IMR-90 (cell line): ENCODE measurements around the gene NLE1. TPM values are rescaled to one million over a fixed set of nuclear protein-coding genes. Genes with fewer than 3 reads are reported as not detected.

ENCODE experiments used
- ATAC-seq: fragments of 200-7000 bp; cut with Tn5 transposase; 2 replicates; pipeline ENCODE4 v1.9.1; 2020; ENCODE audit warnings: low read depth, mild to moderate bottlenecking, moderate library complexity
- BruUV-seq: library from RNA; stranded (reverse); fragments of 400-500 nt; replicated peaks from 2 replicates; lab custom pipeline; 2021; lab: Mats Ljungman, UMichigan
- CTCF ChIA-PET: fragments of 300-600 bp; formaldehyde crosslinking; extraction: SDS; loops from one replicate; lab custom pipeline; 2021; ENCODE audit warnings: antibody characterized with exemption; lab: Yijun Ruan, JAX
- POLR2A ChIA-PET: fragments of 300-600 bp; sonication (Branson Sonifier 250); formaldehyde crosslinking; loops from one replicate; lab custom pipeline; 2022; ENCODE audit warnings: antibody characterized with exemption; ENCODE audit not compliant: unreplicated experiment; lab: Charles Lee
- DNase-seq: peaks from one replicate; pipeline ENCODE4 v3.0.0; 2013
- H2AFZ ChIP-seq: replicated peaks from 2 replicates; pipeline ENCODE3; 2013; ENCODE audit warnings: low read length, mild to moderate bottlenecking; ENCODE audit not compliant: poor library complexity
- H2AK5ac ChIP-seq: 2 replicates; pipeline ENCODE4 v1.6.1; 2013; ENCODE audit warnings: low read depth, low read length, inconsistent platforms
- H2AK9ac ChIP-seq: replicated peaks from 2 replicates; pipeline ENCODE3; 2013; ENCODE audit warnings: mild to moderate bottlenecking, low read depth, low read length, moderate library complexity; ENCODE audit not compliant: poor library complexity
- H2BK120ac ChIP-seq: 2 replicates; pipeline ENCODE4 v1.6.1; 2013; ENCODE audit warnings: low read depth, low read length, inconsistent platforms
- H2BK15ac ChIP-seq: 3 replicates; pipeline ENCODE4 v1.6.1; 2013; ENCODE audit warnings: low read depth, low read length, inconsistent platforms
- H2BK20ac ChIP-seq: 2 replicates; pipeline ENCODE4 v1.6.1; 2013; ENCODE audit warnings: low read depth, mild to moderate bottlenecking, inconsistent platforms, low read length, moderate library complexity
- H2BK5ac ChIP-seq: 2 replicates; pipeline ENCODE4 v1.6.1; 2013; ENCODE audit warnings: mild to moderate bottlenecking, low read depth, low read length, inconsistent platforms; ENCODE audit not compliant: poor library complexity, severe bottlenecking
- H3K14ac ChIP-seq: replicated peaks from 2 replicates; pipeline ENCODE4 v1.6.1; 2013; ENCODE audit warnings: low read depth, low read length, inconsistent platforms
- H3K18ac ChIP-seq: 2 replicates; pipeline ENCODE4 v1.6.1; 2013; ENCODE audit warnings: low read depth, low read length, control low read depth
- H3K23ac ChIP-seq: 2 replicates; pipeline ENCODE4 v1.6.1; 2013; ENCODE audit warnings: low read depth, low read length, inconsistent platforms
- H3K27ac ChIP-seq: 2 replicates; pipeline ENCODE4 v1.5.1; 2013; ENCODE audit warnings: mild to moderate bottlenecking, control low read depth, low read length; ENCODE audit not compliant: insufficient read depth
- H3K27me3 ChIP-seq: 2 replicates; pipeline ENCODE4 v1.6.1; 2013; ENCODE audit warnings: low read length; ENCODE audit not compliant: control insufficient read depth, insufficient read depth
- H3K36me3 ChIP-seq: 2 replicates; pipeline ENCODE4 v1.6.1; 2013; ENCODE audit warnings: low read length, mixed read lengths; ENCODE audit not compliant: control insufficient read depth, insufficient read depth
- H3K4ac ChIP-seq: 2 replicates; pipeline ENCODE4 v1.6.1; 2013; ENCODE audit warnings: low read depth, low read length, inconsistent platforms
- H3K4me1 ChIP-seq: 2 replicates; pipeline ENCODE4 v1.6.1; 2013; ENCODE audit warnings: low read length, mixed read lengths; ENCODE audit not compliant: control insufficient read depth, insufficient read depth
- H3K4me2 ChIP-seq: 2 replicates; pipeline ENCODE4 v1.6.1; 2013; ENCODE audit warnings: low read depth, mild to moderate bottlenecking, control low read depth, low read length, moderate library complexity
- H3K4me3 ChIP-seq: 2 replicates; pipeline ENCODE4 v1.5.1; 2013; ENCODE audit warnings: low read depth, mild to moderate bottlenecking, control low read depth, low read length, moderate library complexity; ENCODE audit not compliant: insufficient read depth
- H3K56ac ChIP-seq: 2 replicates; pipeline ENCODE4 v1.6.1; 2013; ENCODE audit warnings: low read length, inconsistent platforms; ENCODE audit not compliant: insufficient read depth; ENCODE audit errors: extremely low read depth
- H3K79me1 ChIP-seq, 2 experiments: 2 replicates each; pipeline ENCODE4 v1.6.1; 2013; ENCODE audit warnings: low read length in 2 of 2, inconsistent platforms in 1 of 2, low read depth in 1 of 2
- H3K9ac ChIP-seq: 2 replicates; pipeline ENCODE4 v1.6.1; 2013; ENCODE audit warnings: low read depth, low read length, control low read depth
- H3K9me1 ChIP-seq: 2 replicates; pipeline ENCODE4 v1.6.1; 2013; ENCODE audit warnings: low read length, inconsistent platforms; ENCODE audit not compliant: insufficient read depth
- H3K9me3 ChIP-seq: 2 replicates; pipeline ENCODE4 v1.6.1; 2013; ENCODE audit warnings: low read length; ENCODE audit not compliant: control insufficient read depth, insufficient read depth
- H4K20me1 ChIP-seq: 2 replicates; pipeline ENCODE4 v1.6.1; 2013; ENCODE audit warnings: low read length, inconsistent platforms; ENCODE audit not compliant: insufficient read depth
- H4K5ac ChIP-seq: 2 replicates; pipeline ENCODE4 v1.6.1; 2013; ENCODE audit warnings: mild to moderate bottlenecking, low read depth, low read length, control low read depth
- H4K8ac ChIP-seq, 2 experiments: 2 replicates each; pipeline ENCODE4 v1.6.1; 2013; ENCODE audit warnings: low read depth in 2 of 2, low read length in 2 of 2, control low read depth in 1 of 2, inconsistent platforms in 1 of 2
- H4K91ac ChIP-seq: 2 replicates; pipeline ENCODE4 v1.6.1; 2013; ENCODE audit warnings: low read depth, low read length, inconsistent platforms; ENCODE audit not compliant: insufficient read depth
- BHLHE40 ChIP-seq: fragments of 150-350 bp; IDR thresholded peaks from 2 replicates; pipeline ENCODE4 v1.6.1; 2016; ENCODE audit warnings: mild to moderate bottlenecking, low read depth, low read length
- CHD1 ChIP-seq: IDR thresholded peaks from 2 replicates; pipeline ENCODE4 v1.6.1; 2012; ENCODE audit warnings: low read depth, low read length, improper control_type of control experiment
- FOS ChIP-seq: fragments of 150-350 bp; IDR thresholded peaks from 2 replicates; pipeline ENCODE4 v1.6.1; 2016; ENCODE audit warnings: low read depth, low read length
- MAFK ChIP-seq: IDR thresholded peaks from 2 replicates; pipeline ENCODE4 v1.6.1; 2012; ENCODE audit warnings: low read depth, low read length, improper control_type of control experiment
- MAZ ChIP-seq: IDR thresholded peaks from 2 replicates; pipeline ENCODE4 v1.6.1; 2012; ENCODE audit warnings: low read depth, mild to moderate bottlenecking, low read length, improper control_type of control experiment, moderate library complexity, borderline replicate concordance
- MXI1 ChIP-seq: IDR thresholded peaks from 2 replicates; pipeline ENCODE4 v1.6.1; 2012; ENCODE audit warnings: low read depth, mild to moderate bottlenecking, low read length, moderate library complexity, borderline replicate concordance
- NFE2L2 ChIP-seq: fragments of 150-350 bp; IDR thresholded peaks from 2 replicates; pipeline ENCODE4 v1.6.1; 2016; ENCODE audit warnings: low read depth, mild to moderate bottlenecking, low read length
- POLR2A ChIP-seq: IDR thresholded peaks from 2 replicates; pipeline ENCODE4 v1.6.1; 2012; ENCODE audit warnings: mild to moderate bottlenecking, low read depth, low read length
- RAD21 ChIP-seq: IDR thresholded peaks from 2 replicates; pipeline ENCODE4 v1.6.1; 2012; ENCODE audit warnings: low read length, improper control_type of control experiment
- RCOR1 ChIP-seq: IDR thresholded peaks from 2 replicates; pipeline ENCODE4 v1.6.1; 2012; ENCODE audit warnings: mild to moderate bottlenecking, low read length, improper control_type of control experiment; ENCODE audit not compliant: insufficient replicate concordance
- RFX5 ChIP-seq: IDR thresholded peaks from 2 replicates; pipeline ENCODE4 v1.8.0; 2012; ENCODE audit warnings: low read depth, mild to moderate bottlenecking, low read length, moderate library complexity
- SMC3 ChIP-seq: fragments of 150-350 bp; IDR thresholded peaks from 2 replicates; pipeline ENCODE4 v1.6.1; 2016; ENCODE audit warnings: low read depth, mild to moderate bottlenecking, antibody characterized with exemption, low read length, moderate library complexity
- WGBS, 2 experiments: methylation state at CpG; one replicate each; pipeline versions ENCODE4 v1.1.5 to v1.1.7; 2013; ENCODE audit warnings: missing lambda C conversion rate in 2 of 2; ENCODE audit not compliant: insufficient read length in 1 of 2; ENCODE audit errors: extremely low coverage in 2 of 2; 5-methylcytosine and 5-hydroxymethylcytosine counted together
- dilution Hi-C: fragments of 300-500 bp; cut with HindIII; formaldehyde crosslinking; loops from one replicate; pipeline ENCODE4 v1.14.3; 2018; ENCODE audit warnings: low sequenced_read_pairs; ENCODE audit not compliant: unreplicated experiment
- in situ Hi-C: fragments of 300-500 bp; cut with MboI; formaldehyde crosslinking; loops from 3 replicates; pipeline ENCODE4 v1.14.3; 2019; ENCODE audit warnings: low sequenced_read_pairs, inconsistent platforms, mixed read lengths
- intact Hi-C: fragments of 100-400 bp; cut with micrococcal nuclease; formaldehyde crosslinking; loops from 2 replicates; pipeline ENCODE4 v1.10.0; 2022
- polyA plus RNA-seq, 3 experiments: library from polyadenylated mRNA; depleted of rRNA; stranded (reverse); fragments of >200 nt; gene quantifications; 2 replicates each; pipeline ENCODE4 v1.2.3, GENCODE V29; 2012; ENCODE audit warnings: low replicate concordance in 1 of 3
- total RNA-seq: library from RNA; depleted of rRNA; stranded (reverse); fragments of >200 nt; gene quantifications from 2 replicates; pipeline ENCODE4 v1.2.3, GENCODE V29; 2012
- TF ChIP-seq, protein P1 (sequence below): fragments of 150-350 bp; IDR thresholded peaks from 2 replicates; pipeline ENCODE4 v1.6.1; 2017; ENCODE audit warnings: mild to moderate bottlenecking, antibody characterized with exemption, low read length, low read depth
- TF ChIP-seq, protein P2 (sequence below): conservative IDR thresholded peaks from 2 replicates; pipeline ENCODE4 v1.5.1; 2012; ENCODE audit warnings: mild to moderate bottlenecking, low read depth, low read length, improper control_type of control experiment

NLE1 gene
- total and polyA plus RNA-seq, 2 of the 4 experiments (the other 2 are of a cell fraction), result 18.6 to 23.7 TPM

DNA sequence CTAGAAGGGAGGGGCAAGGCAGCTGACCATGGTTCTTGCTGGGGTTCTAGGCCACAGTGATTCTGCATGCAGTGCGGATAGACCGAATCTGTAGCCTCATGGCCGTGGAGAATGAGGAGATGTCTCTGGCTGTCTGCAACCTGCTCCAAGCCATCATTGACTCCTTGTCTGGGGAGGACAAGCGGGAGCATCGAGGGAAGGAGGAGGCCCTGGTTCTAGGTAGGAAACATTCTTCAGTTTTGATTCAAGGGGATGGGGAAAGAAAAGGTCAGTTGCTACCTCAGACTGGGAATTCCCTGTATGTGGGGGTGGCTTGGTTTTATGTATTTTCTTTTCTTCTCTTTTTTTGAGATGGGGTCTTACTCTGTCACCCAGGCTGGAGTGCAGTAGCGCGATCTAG is 13.1 kb upstream of the NLE1 start:
- in situ Hi-C loops, result no loop called here

More for the DNA sequence above, 13.1 kb upstream of the NLE1 start:
- peaks cover 2% of the 10 kb centered on the region; the same call in 1 of the 2 replicates for H3K9me1 ChIP-seq
- no peaks in the 10 kb centered on the region for H3K36me3 ChIP-seq
- TF ChIP-seq NFE2L2, result no peak
- TF ChIP-seq BHLHE40, result no peak
- TF ChIP-seq, protein P1, sequence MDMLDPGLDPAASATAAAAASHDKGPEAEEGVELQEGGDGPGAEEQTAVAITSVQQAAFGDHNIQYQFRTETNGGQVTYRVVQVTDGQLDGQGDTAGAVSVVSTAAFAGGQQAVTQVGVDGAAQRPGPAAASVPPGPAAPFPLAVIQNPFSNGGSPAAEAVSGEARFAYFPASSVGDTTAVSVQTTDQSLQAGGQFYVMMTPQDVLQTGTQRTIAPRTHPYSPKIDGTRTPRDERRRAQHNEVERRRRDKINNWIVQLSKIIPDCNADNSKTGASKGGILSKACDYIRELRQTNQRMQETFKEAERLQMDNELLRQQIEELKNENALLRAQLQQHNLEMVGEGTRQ, result no peak
- no peak for TF ChIP-seq RFX5
- no peak for TF ChIP-seq POLR2A
- TF ChIP-seq MXI1, result no peak
- TF ChIP-seq CHD1, result no peak
- no peak for TF ChIP-seq MAFK
- TF ChIP-seq SMC3, result no peak
- TF ChIP-seq, protein P2, sequence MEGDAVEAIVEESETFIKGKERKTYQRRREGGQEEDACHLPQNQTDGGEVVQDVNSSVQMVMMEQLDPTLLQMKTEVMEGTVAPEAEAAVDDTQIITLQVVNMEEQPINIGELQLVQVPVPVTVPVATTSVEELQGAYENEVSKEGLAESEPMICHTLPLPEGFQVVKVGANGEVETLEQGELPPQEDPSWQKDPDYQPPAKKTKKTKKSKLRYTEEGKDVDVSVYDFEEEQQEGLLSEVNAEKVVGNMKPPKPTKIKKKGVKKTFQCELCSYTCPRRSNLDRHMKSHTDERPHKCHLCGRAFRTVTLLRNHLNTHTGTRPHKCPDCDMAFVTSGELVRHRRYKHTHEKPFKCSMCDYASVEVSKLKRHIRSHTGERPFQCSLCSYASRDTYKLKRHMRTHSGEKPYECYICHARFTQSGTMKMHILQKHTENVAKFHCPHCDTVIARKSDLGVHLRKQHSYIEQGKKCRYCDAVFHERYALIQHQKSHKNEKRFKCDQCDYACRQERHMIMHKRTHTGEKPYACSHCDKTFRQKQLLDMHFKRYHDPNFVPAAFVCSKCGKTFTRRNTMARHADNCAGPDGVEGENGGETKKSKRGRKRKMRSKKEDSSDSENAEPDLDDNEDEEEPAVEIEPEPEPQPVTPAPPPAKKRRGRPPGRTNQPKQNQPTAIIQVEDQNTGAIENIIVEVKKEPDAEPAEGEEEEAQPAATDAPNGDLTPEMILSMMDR, result no peak
- no peak for TF ChIP-seq RAD21
- no peak for TF ChIP-seq MAZ
- TF ChIP-seq FOS, result no peak
- no peak for TF ChIP-seq RCOR1
- ChIA-PET CTCF (no interaction called here), POLR2A (no interaction called here)
- no TSS peak for BruUV-seq
- no peak overlapping the region for H3K4me2 ChIP-seq
- no peak overlapping the region for H4K91ac ChIP-seq
- no peak overlapping the region for H3K4ac ChIP-seq
- no peak overlapping the region for H3K23ac ChIP-seq
- ATAC-seq, result no peak
- dilution Hi-C loops (no loop called here), intact Hi-C loops (no loop called here)
- H3K79me1 ChIP-seq, result no peaks in the 10 kb centered on the region
- no peak overlapping the region for H3K4me3 ChIP-seq
- no peak overlapping the region for H2AK9ac ChIP-seq
- H3K9me3 ChIP-seq, result no peaks in the 10 kb centered on the region
- no peak overlapping the region for H2BK120ac ChIP-seq
- no peaks in the 10 kb centered on the region for H4K20me1 ChIP-seq
- DNase-seq, result no peak
- H3K9ac ChIP-seq, result no peak overlapping the region
- no peak overlapping the region for H3K14ac ChIP-seq
- WGBS, 2 experiments, result 82% methylated on average over 3 of the region's 7 CpGs; no CpG with 5 or more reads in 1 of the 2 experiments
- no peak overlapping the region for H2AK5ac ChIP-seq
- H3K18ac ChIP-seq, result no peak overlapping the region
- no peak overlapping the region for H2BK5ac ChIP-seq
- H4K8ac ChIP-seq, result no peak overlapping the region
- H2BK15ac ChIP-seq, result no peak overlapping the region
- H4K5ac ChIP-seq, result no peak overlapping the region
- no peak overlapping the region for H3K27ac ChIP-seq
- peaks cover 16% of the 10 kb centered on the region for H3K27me3 ChIP-seq
- no peaks in the 10 kb centered on the region for H3K4me1 ChIP-seq
- H2AFZ ChIP-seq, result no peak overlapping the region
- H3K56ac ChIP-seq, result no peak overlapping the region
- H2BK20ac ChIP-seq, result no peak overlapping the region
